H9 (cell line): ENCODE data around the gene CAMSAP2. TPM values are rescaled to one million over a fixed set of nuclear protein-coding genes. Genes with fewer than 3 reads are reported as not detected.

Experiments
- DNase-seq: peaks from one replicate; pipeline ENCODE4 v3.0.0-alpha.2; 2017
- H2AFZ ChIP-seq: one replicate; pipeline ENCODE4 v1.6.1; 2013; ENCODE audit warnings: mild to moderate bottlenecking, low read length, control low read depth, moderate library complexity
- H2AK5ac ChIP-seq: 2 replicates; pipeline ENCODE4 v1.6.1; 2013; ENCODE audit warnings: low read length, control low read depth, mixed read lengths; ENCODE audit not compliant: insufficient read length
- H2BK120ac ChIP-seq: one replicate; pipeline ENCODE4 v1.6.1; 2013; ENCODE audit warnings: low read depth, mild to moderate bottlenecking, low read length, control low read depth, inconsistent platforms; ENCODE audit not compliant: poor library complexity, severe bottlenecking
- H2BK12ac ChIP-seq: 2 replicates; pipeline ENCODE4 v1.6.1; 2013; ENCODE audit warnings: low read length, control low read depth, mixed read lengths, low read depth; ENCODE audit not compliant: insufficient read length
- H2BK15ac ChIP-seq: 2 replicates; pipeline ENCODE4 v1.6.1; 2013; ENCODE audit warnings: low read depth, low read length, control low read depth
- H2BK20ac ChIP-seq: one replicate; pipeline ENCODE4 v1.6.1; 2013; ENCODE audit warnings: low read depth, mild to moderate bottlenecking, low read length, control low read depth, inconsistent platforms; ENCODE audit not compliant: poor library complexity, severe bottlenecking
- H2BK5ac ChIP-seq: 2 replicates; pipeline ENCODE4 v1.6.1; 2013; ENCODE audit warnings: low read length, control low read depth, mixed read lengths; ENCODE audit not compliant: insufficient read length
- H3K14ac ChIP-seq: 2 replicates; pipeline ENCODE4 v1.6.1; 2013; ENCODE audit warnings: low read length, control low read depth; ENCODE audit not compliant: insufficient read depth
- H3K18ac ChIP-seq: 2 replicates; pipeline ENCODE4 v1.6.1; 2013; ENCODE audit warnings: low read depth, mild to moderate bottlenecking, mixed read lengths, low read length, control low read depth; ENCODE audit not compliant: insufficient read length
- H3K23ac ChIP-seq: 2 replicates; pipeline ENCODE4 v1.6.1; 2013; ENCODE audit warnings: low read length, control low read depth, mixed read lengths, low read depth; ENCODE audit not compliant: insufficient read length
- H3K23me2 ChIP-seq: 2 replicates; pipeline ENCODE4 v1.6.1; 2013; ENCODE audit warnings: low read depth, mild to moderate bottlenecking, mixed read lengths, low read length, control low read depth; ENCODE audit not compliant: insufficient read length, poor library complexity, severe bottlenecking
- H3K27ac ChIP-seq: 2 replicates; pipeline ENCODE4 v1.5.1; 2013; ENCODE audit warnings: low read length, control low read depth, mixed read lengths, low read depth; ENCODE audit not compliant: insufficient read length
- H3K27me3 ChIP-seq: 2 replicates; pipeline ENCODE4 v1.6.1; 2013; ENCODE audit warnings: low read length, control low read depth, inconsistent platforms; ENCODE audit not compliant: insufficient read depth
- H3K4ac ChIP-seq: 2 replicates; pipeline ENCODE4 v1.6.1; 2013; ENCODE audit warnings: low read depth, mild to moderate bottlenecking, control low read depth, inconsistent platforms, low read length, moderate library complexity
- H3K4me1 ChIP-seq: 2 replicates; pipeline ENCODE4 v1.6.1; 2013; ENCODE audit warnings: low read length, control low read depth, inconsistent platforms; ENCODE audit not compliant: insufficient read depth
- H3K4me2 ChIP-seq: 2 replicates; pipeline ENCODE4 v1.6.1; 2013; ENCODE audit warnings: low read length, control low read depth, mixed read lengths; ENCODE audit not compliant: insufficient read length, insufficient read depth
- H3K56ac ChIP-seq: 2 replicates; pipeline ENCODE4 v1.6.1; 2013; ENCODE audit warnings: low read depth, mild to moderate bottlenecking, mixed read lengths, low read length, control low read depth; ENCODE audit not compliant: insufficient read length
- H3K79me1 ChIP-seq: 2 replicates; pipeline ENCODE4 v1.6.1; 2013; ENCODE audit warnings: low read depth, mild to moderate bottlenecking, moderate library complexity, low read length, control low read depth, inconsistent platforms; ENCODE audit not compliant: insufficient read depth, poor library complexity, severe bottlenecking
- H3K79me2 ChIP-seq: 2 replicates; pipeline ENCODE4 v1.6.1; 2013; ENCODE audit warnings: low read length, control low read depth, inconsistent platforms; ENCODE audit not compliant: insufficient read depth
- H3K9ac ChIP-seq: 2 replicates; pipeline ENCODE4 v1.6.1; 2013; ENCODE audit warnings: low read length, control low read depth, mixed read lengths; ENCODE audit not compliant: insufficient read length; ENCODE audit errors: extremely low read depth
- H3K9me3 ChIP-seq: one replicate; pipeline ENCODE4 v1.6.1; 2013; ENCODE audit warnings: low read depth, low read length, inconsistent platforms; ENCODE audit not compliant: control insufficient read depth
- H3T11ph ChIP-seq: one replicate; pipeline ENCODE4 v1.6.1; 2013; ENCODE audit warnings: mild to moderate bottlenecking, low read length, control low read depth, inconsistent platforms
- H4K20me1 ChIP-seq: one replicate; pipeline ENCODE4 v1.6.1; 2013; ENCODE audit not compliant: control insufficient read depth, insufficient read length, insufficient read depth
- H4K5ac ChIP-seq: 2 replicates; pipeline ENCODE4 v1.6.1; 2013; ENCODE audit warnings: low read depth, mild to moderate bottlenecking, mixed read lengths, low read length, control low read depth; ENCODE audit not compliant: insufficient read length
- H4K8ac ChIP-seq: replicated peaks from 2 replicates; pipeline ENCODE4 v1.6.1; 2013; ENCODE audit warnings: low read length, control low read depth, mixed read lengths, low read depth; ENCODE audit not compliant: insufficient read length
- H4K91ac ChIP-seq: 2 replicates; pipeline ENCODE4 v1.6.1; 2013; ENCODE audit warnings: low read depth, mild to moderate bottlenecking, moderate library complexity, mixed read lengths, low read length, control low read depth; ENCODE audit not compliant: insufficient read length
- H3K27ac Mint-ChIP-seq, 3 experiments: 2 replicates in 2 of 3; 3 replicates in 1 of 3; pipeline ENCODE4 v1.8.0; 2020 to 2021; ENCODE audit warnings: mixed read lengths in 3 of 3, mild to moderate bottlenecking in 1 of 3, moderate library complexity in 1 of 3
- H3K27me3 Mint-ChIP-seq: 2 replicates; pipeline ENCODE4 v1.8.0; 2021; ENCODE audit warnings: low read depth, mild to moderate bottlenecking, moderate library complexity, mixed read lengths
- H3K36me3 Mint-ChIP-seq, 3 experiments: 2 replicates in 2 of 3; 3 replicates in 1 of 3; pipeline ENCODE4 v1.8.0; 2020 to 2021; ENCODE audit warnings: low read depth in 3 of 3, mixed read lengths in 3 of 3; ENCODE audit not compliant: insufficient read depth in 1 of 3
- H3K4me1 Mint-ChIP-seq, 2 experiments: 2 replicates each; pipeline ENCODE4 v1.8.0; 2020; ENCODE audit warnings: mixed read lengths in 2 of 2
- H3K4me3 Mint-ChIP-seq, 2 experiments: 2 replicates in 1 of 2; 3 replicates in 1 of 2; pipeline ENCODE4 v1.8.0; 2020 to 2021; ENCODE audit warnings: mild to moderate bottlenecking in 2 of 2, mixed read lengths in 2 of 2, moderate library complexity in 1 of 2
- H3K9me3 Mint-ChIP-seq, 2 experiments: 2 replicates in 1 of 2; 3 replicates in 1 of 2; pipeline ENCODE4 v1.8.0; 2020; ENCODE audit warnings: mild to moderate bottlenecking in 2 of 2, mixed read lengths in 2 of 2, moderate library complexity in 1 of 2
- CTCF ChIP-seq: fragments of 200-600 bp; sonication (generic); conservative IDR thresholded peaks from 3 replicates; pipeline ENCODE4 v1.8.0; 2021; ENCODE audit warnings: antibody characterized with exemption, mild to moderate bottlenecking
- WGBS: extraction: QIAGEN DNeasy Blood & Tissue Kit; methylation state at CpG from one replicate; pipeline ENCODE4 v1.1.7; 2013; ENCODE audit warnings: missing lambda C conversion rate, low lambda C conversion rate, mixed read lengths; ENCODE audit not compliant: insufficient read length; ENCODE audit errors: extremely low coverage; 5-methylcytosine and 5-hydroxymethylcytosine counted together
- total RNA-seq: library from RNA; stranded (reverse); gene quantifications from 2 replicates; pipeline ENCODE4 v1.2.1, GENCODE V29; 2021

CAMSAP2 gene
- total RNA-seq, 1 experiment from 2014 or later, result 33.7 TPM

- Histone ChIP-seq H2BK5ac (no peak overlapping the region), H2BK12ac (no peak overlapping the region), H3K27me3 (no peaks in the 10 kb centered on the region), H2AK5ac (no peak overlapping the region), H3K27ac (no peak overlapping the region), H3K79me2 (no peaks in the 10 kb centered on the region), H3K23ac (no peak overlapping the region), H3K79me1 (no peaks in the 10 kb centered on the region), H3K4ac (no peak overlapping the region), H3K14ac (no peak overlapping the region), H3K56ac (no peak overlapping the region), H4K5ac (no peak overlapping the region), H3K4me2 (no peak overlapping the region), H2BK20ac (no peak overlapping the region), H3K9me3 (no peaks in the 10 kb centered on the region), H2BK15ac (no peak overlapping the region), H3K18ac (no peak overlapping the region), H3K23me2 (no peaks in the 10 kb centered on the region), H2AFZ (no peak overlapping the region), H4K20me1 (no peaks in the 10 kb centered on the region), H3K4me1 (peaks cover 4% of the 10 kb centered on the region), H4K91ac (no peak overlapping the region), H4K8ac (no peak overlapping the region), H3K9ac (no peak overlapping the region), H2BK120ac (no peak overlapping the region), H3T11ph (no peak overlapping the region)
- H3K27me3 Mint-ChIP-seq, result no peaks in the 10 kb centered on the region
- H3K27ac Mint-ChIP-seq, result no peak overlapping the region
- DNase-seq, result no peak
- H3K9me3 Mint-ChIP-seq, result no peaks in the 10 kb centered on the region
- H3K4me3 Mint-ChIP-seq, result no peak overlapping the region
- WGBS, result no CpG with 5 or more reads among the region's 6 CpGs
- peaks cover 18 to 20% of the 10 kb centered on the region in 2 experiments for H3K4me1 Mint-ChIP-seq
- TF ChIP-seq CTCF, result no peak
- H3K36me3 Mint-ChIP-seq, result no peaks in the 10 kb centered on the region; a peak in 1 of 7 replicates
Measured at GRCh38 chr1:200877839-200878551, 139.3 kb downstream of the CAMSAP2 start.
